Stimulated activated naive CD8-positive, alpha-beta T cell treated with anti-CD3 and anti-CD28 coated beads, Interleukin-15, amount 100 ng/mL, for 72 hours (primary cell): Measurements from ENCODE around the gene GABRD.
A peak's percentile ranks its signal among the peaks of the same experiment; 100 is the strongest.
"Not testable (repeated sequence)": the region's sequence is repeated elsewhere in the genome, so short reads cannot be mapped to it uniquely, and the experiment has no call there.

Source experiments
- ATAC-seq: fragments of 150-1000 bp; cut with Tn5 transposase; 2 replicates; pipeline ENCODE4 v1.10.0; 2021; ENCODE audit warnings: mild to moderate bottlenecking, moderate library complexity
- DNase-seq, 2 donors: peaks; one replicate each; pipeline ENCODE4 v3.0.0; 2021 to 2022
- H3K27ac Mint-ChIP-seq, 2 donors: one replicate each; pipeline ENCODE4 v1.8.0; 2022; ENCODE audit warnings: mild to moderate bottlenecking in 2 of 2, mixed read lengths in 2 of 2, moderate library complexity in 2 of 2
- H3K27me3 Mint-ChIP-seq: one replicate; pipeline ENCODE4 v1.8.0; 2022; ENCODE audit warnings: mixed read lengths
- H3K4me1 Mint-ChIP-seq: one replicate; pipeline ENCODE4 v1.8.0; 2022; ENCODE audit warnings: mild to moderate bottlenecking, mixed read lengths
- H3K4me3 Mint-ChIP-seq, 2 donors: one replicate each; pipeline ENCODE4 v1.8.0; 2022; ENCODE audit warnings: mild to moderate bottlenecking in 2 of 2, mixed read lengths in 2 of 2, moderate library complexity in 1 of 2
- H3K9me3 Mint-ChIP-seq, 2 donors: one replicate each; pipeline ENCODE4 v1.8.0; 2022; ENCODE audit warnings: mixed read lengths in 2 of 2

Gene GABRD

GRCh38 chr1:1980467-1981141, 38.5 kb upstream of the GABRD start:
- Mint-ChIP-seq H3K9me3 (peaks cover 0 to 14% of the 10 kb centered on the region in 2 donors), H3K27me3 (peaks cover 26% of the 10 kb centered on the region), H3K4me1 (no peaks in the 10 kb centered on the region), H3K4me3 (no peak overlapping the region), H3K27ac (no peak overlapping the region)
- ATAC-seq = no peak
- DNase-seq = no peak

GRCh38 chr1:1981142-1981500, 38.0 kb upstream of the GABRD start:
- Mint-ChIP-seq H3K27ac (no peak overlapping the region), H3K4me3 (no peak overlapping the region), H3K4me1 (no peaks in the 10 kb centered on the region), H3K9me3 (peaks cover 0 to 14% of the 10 kb centered on the region in 2 donors), H3K27me3 (peaks cover 23% of the 10 kb centered on the region)
- ATAC-seq (no peak), DNase-seq (no peak)

- ATAC-seq, H3K27ac Mint-ChIP-seq, H3K4me1 Mint-ChIP-seq, H3K4me3 Mint-ChIP-seq, DNase-seq: not testable (repeated sequence)
- H3K9me3 Mint-ChIP-seq = peaks cover 0 to 14% of the 10 kb centered on the region in 2 donors
- peaks cover 20% of the 10 kb centered on the region for H3K27me3 Mint-ChIP-seq
These were observed 37.4 kb upstream of the GABRD start for GRCh38 chr1:1981631-1982327.

GRCh38 chr1:1982379-1983232, 36.5 kb upstream of the GABRD start:
- H3K27me3 Mint-ChIP-seq = peaks cover 18% of the 10 kb centered on the region
- no peak for ATAC-seq

GRCh38 chr1:1984560-1985070, 34.5 kb upstream of the GABRD start:
- peaks cover 12% of the 10 kb centered on the region for H3K4me1 Mint-ChIP-seq
- H3K27ac Mint-ChIP-seq = no peak overlapping the region
- peaks cover 0 to 2% of the 10 kb centered on the region in 2 donors for H3K9me3 Mint-ChIP-seq
- peaks cover 38% of the 10 kb centered on the region for H3K27me3 Mint-ChIP-seq
- ATAC-seq = no peak
- no peak for DNase-seq
- no peak overlapping the region for H3K4me3 Mint-ChIP-seq

More at GRCh38 chr1:1982379-1983232, 36.5 kb upstream of the GABRD start:
- Mint-ChIP-seq H3K9me3 (peaks cover 0 to 14% of the 10 kb centered on the region in 2 donors), H3K27ac (no peak overlapping the region), H3K4me1 (no peaks in the 10 kb centered on the region), H3K4me3 (no peak overlapping the region)
- no peak for DNase-seq

- DNase-seq (no peak), ATAC-seq (no peak)
- H3K4me3 Mint-ChIP-seq = no peak overlapping the region
- H3K4me1 Mint-ChIP-seq = peaks cover 12% of the 10 kb centered on the region
- peaks cover 45% of the 10 kb centered on the region for H3K27me3 Mint-ChIP-seq
- H3K9me3 Mint-ChIP-seq = no peaks in the 10 kb centered on the region
- H3K27ac Mint-ChIP-seq = peak overlapping the region in 1 of 2 donors; percentile 46
These were observed 33.6 kb upstream of the GABRD start for GRCh38 chr1:1985375-1986050.

- ATAC-seq = no peak
- H3K9me3 Mint-ChIP-seq = no peaks in the 10 kb centered on the region
These were observed 32.5 kb upstream of the GABRD start for GRCh38 chr1:1986451-1987141.

GRCh38 chr1:1987142-1987510, 32.0 kb upstream of the GABRD start:
- ATAC-seq (no peak), DNase-seq (no peak)
- Mint-ChIP-seq H3K4me1 (peaks cover 12% of the 10 kb centered on the region), H3K4me3 (no peak overlapping the region), H3K27me3 (peaks cover 52% of the 10 kb centered on the region), H3K27ac (no peak overlapping the region), H3K9me3 (no peaks in the 10 kb centered on the region)

More at GRCh38 chr1:1986451-1987141, 32.5 kb upstream of the GABRD start:
- Mint-ChIP-seq H3K27ac (no peak overlapping the region), H3K4me1 (peaks cover 12% of the 10 kb centered on the region), H3K27me3 (peaks cover 52% of the 10 kb centered on the region), H3K4me3 (no peak overlapping the region)
- no peak for DNase-seq

- DNase-seq (no peak), ATAC-seq (no peak)
- peaks cover 52% of the 10 kb centered on the region for H3K27me3 Mint-ChIP-seq
- peak overlapping the region in 1 of 2 donors; percentile 74 for H3K27ac Mint-ChIP-seq
- peaks cover 12% of the 10 kb centered on the region for H3K4me1 Mint-ChIP-seq
- no peak overlapping the region for H3K4me3 Mint-ChIP-seq
- no peaks in the 10 kb centered on the region for H3K9me3 Mint-ChIP-seq
These were observed 30.8 kb upstream of the GABRD start for GRCh38 chr1:1988061-1988945.

- Mint-ChIP-seq H3K4me3 (no peak overlapping the region), H3K27me3 (peaks cover 52% of the 10 kb centered on the region), H3K27ac (peak overlapping the region; percentile 12 to 74), H3K9me3 (no peaks in the 10 kb centered on the region), H3K4me1 (peaks cover 12% of the 10 kb centered on the region)
- no peak for DNase-seq
- ATAC-seq = no peak
These were observed 30.0 kb upstream of the GABRD start for GRCh38 chr1:1989102-1989542.

- Mint-ChIP-seq H3K27me3 (peaks cover 54% of the 10 kb centered on the region), H3K9me3 (no peaks in the 10 kb centered on the region), H3K4me1 (peaks cover 12% of the 10 kb centered on the region), H3K4me3 (no peak overlapping the region), H3K27ac (no peak overlapping the region)
- ATAC-seq (no peak), DNase-seq (no peak)
These were observed 29.4 kb upstream of the GABRD start for GRCh38 chr1:1989789-1990188.

GRCh38 chr1:1990222-1990621, 28.9 kb upstream of the GABRD start:
- H3K27me3 Mint-ChIP-seq = peaks cover 53% of the 10 kb centered on the region
- no peak overlapping the region for H3K27ac Mint-ChIP-seq
- no peaks in the 10 kb centered on the region for H3K9me3 Mint-ChIP-seq
- no peak overlapping the region for H3K4me3 Mint-ChIP-seq
- ATAC-seq (no peak), DNase-seq (no peak)
- peaks cover 12% of the 10 kb centered on the region for H3K4me1 Mint-ChIP-seq

- H3K27ac Mint-ChIP-seq = peak overlapping the region in 1 of 2 donors; percentile 81
These were observed 24.6 kb upstream of the GABRD start for GRCh38 chr1:1994536-1994935.

GRCh38 chr1:1996207-1996651, 22.9 kb upstream of the GABRD start:
- peaks cover 32% of the 10 kb centered on the region for H3K27me3 Mint-ChIP-seq
- ATAC-seq (no peak), DNase-seq (no peak)
- H3K4me1 Mint-ChIP-seq = peaks cover 8% of the 10 kb centered on the region
- H3K27ac Mint-ChIP-seq = peak overlapping the region; percentile 83 to 92
- no peak overlapping the region for H3K4me3 Mint-ChIP-seq
- no peaks in the 10 kb centered on the region for H3K9me3 Mint-ChIP-seq

More at GRCh38 chr1:1994536-1994935, 24.6 kb upstream of the GABRD start:
- DNase-seq = no peak
- Mint-ChIP-seq H3K9me3 (no peaks in the 10 kb centered on the region), H3K4me3 (no peak overlapping the region), H3K27me3 (peaks cover 31% of the 10 kb centered on the region), H3K4me1 (peaks cover 8% of the 10 kb centered on the region)
- no peak for ATAC-seq
